Measurements from ENCODE around the gene ITGB5. TPM values are rescaled to one million over a fixed set of nuclear protein-coding genes. Genes with fewer than 3 reads are reported as not detected.

The ITGB5 gene
- total RNA-seq, 1 experiment from 2014 or later, result 67.2 TPM

DNA sequence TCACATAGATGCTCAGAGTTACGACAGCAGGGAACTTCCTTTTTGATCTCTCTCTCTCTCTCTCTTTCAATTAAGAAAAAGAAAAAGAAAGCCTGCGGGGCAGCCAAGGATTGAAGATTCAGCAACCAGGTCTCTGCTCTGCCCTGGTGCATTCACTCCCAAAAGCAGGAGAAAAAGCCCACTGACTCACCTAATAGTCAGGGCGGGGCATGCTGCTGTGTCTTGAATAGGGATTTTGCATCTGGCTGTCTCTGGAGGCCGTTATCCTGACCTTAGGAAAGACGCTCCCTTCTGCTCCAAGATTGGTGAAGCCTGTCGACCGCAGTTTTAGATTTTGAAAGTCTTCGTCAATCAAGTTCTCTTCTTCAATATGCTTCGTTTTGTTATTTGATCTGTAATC, 20.8 kb upstream of the ITGB5 start:
- Histone ChIP-seq H3F3A (ENCODE audit: low read length, unreplicated experiment) (no peaks in the 10 kb centered on the region), H3K4me1 (ENCODE audit: insufficient read depth, low read length) (no peaks in the 10 kb centered on the region), H4K20me1 (ENCODE audit: low read length) (no peaks in the 10 kb centered on the region), H3K9me2 (replicated peaks; ENCODE audit: low read length) (no peaks in the 10 kb centered on the region), H3K9ac (ENCODE audit: low read length) (no peak overlapping the region), H3K79me2 (ENCODE audit: low read length) (no peaks in the 10 kb centered on the region), H3K27me3 (ENCODE audit: low read length) (no peaks in the 10 kb centered on the region), H3K4me3 (ENCODE audit: low read length) (no peak overlapping the region), H3K36me3 (ENCODE audit: low read depth, low read length) (no peaks in the 10 kb centered on the region), H2AFZ (ENCODE audit: low read length) (no peak overlapping the region), H3K4me2 (ENCODE audit: low read length) (no peak overlapping the region), H3K27ac (ENCODE audit: low read length) (no peak overlapping the region), H3K9me3 (ENCODE audit: low read length) (no peaks in the 10 kb centered on the region)
- ChIA-PET CTCF (no interaction called here), POLR2A (ENCODE audit: unreplicated experiment) (no interaction called here)
- TF ChIP-seq EZH2phosphoT487 (IDR thresholded peaks at IDR 0.05; ENCODE audit: borderline replicate concordance, low read length) (no peak), EZH2 (IDR thresholded peaks at IDR 0.05; ENCODE audit: low read length, unreplicated experiment) (no peak)
- TF ChIP-seq, protein P1, sequence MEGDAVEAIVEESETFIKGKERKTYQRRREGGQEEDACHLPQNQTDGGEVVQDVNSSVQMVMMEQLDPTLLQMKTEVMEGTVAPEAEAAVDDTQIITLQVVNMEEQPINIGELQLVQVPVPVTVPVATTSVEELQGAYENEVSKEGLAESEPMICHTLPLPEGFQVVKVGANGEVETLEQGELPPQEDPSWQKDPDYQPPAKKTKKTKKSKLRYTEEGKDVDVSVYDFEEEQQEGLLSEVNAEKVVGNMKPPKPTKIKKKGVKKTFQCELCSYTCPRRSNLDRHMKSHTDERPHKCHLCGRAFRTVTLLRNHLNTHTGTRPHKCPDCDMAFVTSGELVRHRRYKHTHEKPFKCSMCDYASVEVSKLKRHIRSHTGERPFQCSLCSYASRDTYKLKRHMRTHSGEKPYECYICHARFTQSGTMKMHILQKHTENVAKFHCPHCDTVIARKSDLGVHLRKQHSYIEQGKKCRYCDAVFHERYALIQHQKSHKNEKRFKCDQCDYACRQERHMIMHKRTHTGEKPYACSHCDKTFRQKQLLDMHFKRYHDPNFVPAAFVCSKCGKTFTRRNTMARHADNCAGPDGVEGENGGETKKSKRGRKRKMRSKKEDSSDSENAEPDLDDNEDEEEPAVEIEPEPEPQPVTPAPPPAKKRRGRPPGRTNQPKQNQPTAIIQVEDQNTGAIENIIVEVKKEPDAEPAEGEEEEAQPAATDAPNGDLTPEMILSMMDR (conservative IDR thresholded peaks at IDR 0.05; ENCODE audit: low read depth, low read length), result no peak
- no TSS peak for BruUV-seq (replicated peaks)
- ATAC-seq (no peak), DNase-seq (no peak)
- intact Hi-C loops (cut with micrococcal nuclease), result no loop called here

DNA sequence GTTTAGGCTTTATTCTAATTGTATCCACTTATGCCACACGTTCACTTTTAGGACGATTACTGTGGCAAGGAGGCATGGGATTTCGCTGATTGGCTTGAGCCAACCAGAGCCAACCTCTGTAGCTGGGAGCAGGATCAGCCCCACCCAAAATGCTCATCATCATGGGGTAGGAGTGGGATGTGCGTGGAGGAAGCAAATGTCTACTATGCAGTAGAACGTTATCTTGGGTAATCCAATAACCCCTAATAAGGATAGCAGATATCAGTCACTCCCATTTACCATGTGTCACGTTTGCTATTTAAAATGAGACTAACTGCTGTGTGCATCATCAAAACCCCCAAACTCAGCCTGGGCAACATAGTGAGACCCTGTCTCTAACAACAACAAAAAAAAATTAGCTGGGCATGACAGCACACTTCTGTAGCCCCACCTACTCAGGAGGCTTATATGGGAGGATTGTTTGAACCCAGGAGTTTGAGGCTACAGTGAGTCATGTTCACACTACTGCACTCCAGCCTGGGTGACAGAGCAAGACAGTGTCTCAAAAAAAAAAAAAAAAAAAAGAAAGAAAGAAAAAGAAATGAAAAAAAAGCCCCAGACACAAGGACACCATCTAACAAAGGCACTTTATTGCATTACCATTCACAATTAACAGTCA, 17.8 kb upstream of the ITGB5 start:
- DNase-seq (no peak), ATAC-seq (no peak)
- no peak for TF ChIP-seq EZH2 (IDR thresholded peaks at IDR 0.05; ENCODE audit: low read length, unreplicated experiment)
- no peak for TF ChIP-seq EZH2phosphoT487 (IDR thresholded peaks at IDR 0.05; ENCODE audit: borderline replicate concordance, low read length)
- TF ChIP-seq, protein P1 (conservative IDR thresholded peaks at IDR 0.05; ENCODE audit: low read depth, low read length), result no peak
- Histone ChIP-seq H3K9me3 (ENCODE audit: low read length) (no peaks in the 10 kb centered on the region), H3K27me3 (ENCODE audit: low read length) (no peaks in the 10 kb centered on the region), H4K20me1 (ENCODE audit: low read length) (no peaks in the 10 kb centered on the region), H3K36me3 (ENCODE audit: low read depth, low read length) (no peaks in the 10 kb centered on the region), H3K9me2 (replicated peaks; ENCODE audit: low read length) (no peaks in the 10 kb centered on the region), H3K27ac (ENCODE audit: low read length) (no peak overlapping the region), H3K4me2 (ENCODE audit: low read length) (no peak overlapping the region), H3F3A (ENCODE audit: low read length, unreplicated experiment) (no peaks in the 10 kb centered on the region), H3K4me3 (ENCODE audit: low read length) (no peak overlapping the region), H3K79me2 (ENCODE audit: low read length) (no peaks in the 10 kb centered on the region), H2AFZ (ENCODE audit: low read length) (no peak overlapping the region), H3K4me1 (ENCODE audit: insufficient read depth, low read length) (0 out of 2 replicates have a peak, but pooled peaks cover 3% of the 10 kb centered on the region), H3K9ac (ENCODE audit: low read length) (no peak overlapping the region)
- ChIA-PET CTCF (no interaction called here), POLR2A (ENCODE audit: unreplicated experiment) (no interaction called here)
- intact Hi-C loops (cut with micrococcal nuclease), result no loop called here
- no TSS peak for BruUV-seq (replicated peaks)
